HG03280 (cell line): ENCODE results near the gene TNFAIP8L1.
"Not testable (repeated sequence)": the region's sequence is repeated elsewhere in the genome, so short reads cannot be mapped to it uniquely, and the experiment has no call there.

ENCODE experiments used
- ATAC-seq: cut with Tn5 transposase; IDR thresholded peaks from one replicate; pipeline ENCODE4 v1.9.1; 2021; ENCODE audit warnings: mild to moderate bottlenecking, moderate library complexity; ENCODE audit not compliant: unreplicated experiment

TNFAIP8L1 gene

DNA sequence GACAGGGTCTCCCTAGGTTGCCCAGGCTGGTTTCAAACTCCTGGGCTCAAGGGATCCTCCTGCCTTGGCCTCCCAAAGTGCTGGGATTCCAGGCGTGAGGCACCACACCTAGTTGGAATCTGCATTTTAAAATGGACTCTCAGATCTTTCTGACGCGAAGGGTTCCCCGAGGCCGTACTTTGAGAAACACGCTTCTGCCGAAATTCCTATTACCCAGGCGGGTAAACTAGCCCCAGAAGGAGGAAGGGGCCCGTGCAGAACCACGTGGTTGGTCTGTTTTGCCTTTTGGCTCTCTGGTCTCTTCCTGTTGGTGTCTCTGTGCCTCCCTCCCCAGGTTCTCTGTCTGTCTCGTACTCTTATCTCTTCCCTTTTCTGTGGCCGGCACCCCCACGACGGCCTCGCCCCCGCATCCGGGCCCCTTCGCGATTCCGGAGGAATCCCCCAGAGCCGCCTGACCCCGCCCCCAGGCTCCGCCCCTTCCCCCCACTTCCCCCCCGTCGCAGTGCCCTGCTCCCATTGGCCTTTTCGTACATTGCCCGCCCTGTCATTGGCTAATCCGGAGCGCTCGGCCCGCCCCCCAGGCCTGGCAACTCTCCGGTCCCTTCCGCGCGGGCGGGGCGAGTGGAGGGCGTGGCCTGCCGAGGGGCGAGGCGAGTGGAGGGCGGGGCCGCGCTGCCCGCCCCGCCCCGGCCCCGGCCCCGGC, at the start of gene TNFAIP8L1:
TSS of gene TNFAIP8L1 (plus strand) at position 689 of the 703 bp plus-strand sequence. CDS start 12,354 bp downstream, outside the sequence.
- ATAC-seq = peak; percentile 88

DNA sequence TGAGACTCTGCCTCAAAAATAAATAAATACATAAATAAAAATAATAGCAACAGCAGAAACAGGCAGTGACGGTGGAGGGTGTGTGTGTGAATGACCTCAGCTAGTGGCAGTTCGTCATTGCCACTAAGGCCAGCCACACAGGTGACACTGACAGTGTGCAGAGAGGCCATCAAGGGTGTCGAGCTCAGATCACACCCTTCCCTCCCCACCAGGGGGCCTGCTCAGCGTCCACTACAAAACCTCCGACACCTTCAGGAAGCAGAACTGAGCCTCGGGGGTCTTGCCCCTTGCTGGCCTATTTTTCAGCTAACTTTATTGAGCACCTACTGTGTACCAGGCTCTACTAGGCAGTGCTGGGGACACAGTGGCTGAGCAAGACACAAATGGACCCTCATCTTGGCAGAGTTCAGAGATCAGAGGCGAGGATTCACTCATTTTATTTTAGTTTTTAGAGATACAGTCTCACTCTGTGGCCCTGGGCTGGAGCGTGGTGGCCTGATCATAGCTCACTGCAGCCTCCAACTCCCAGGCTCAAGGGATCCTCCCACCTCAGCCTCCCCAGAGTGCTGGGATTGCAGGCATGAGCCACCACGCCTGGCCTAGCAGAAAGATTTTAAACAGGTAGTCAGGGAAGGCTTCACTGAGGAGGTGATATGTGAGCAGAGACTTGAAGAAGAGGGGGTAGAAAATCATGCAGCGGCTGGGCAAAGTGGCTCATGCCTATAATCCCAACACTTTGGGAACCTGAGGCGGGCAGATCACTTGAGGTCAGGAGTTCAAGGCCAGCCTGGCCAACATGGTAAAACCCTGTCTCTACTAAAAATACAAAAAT, 49.5 kb upstream of the TNFAIP8L1 start:
- ATAC-seq = no peak

DNA sequence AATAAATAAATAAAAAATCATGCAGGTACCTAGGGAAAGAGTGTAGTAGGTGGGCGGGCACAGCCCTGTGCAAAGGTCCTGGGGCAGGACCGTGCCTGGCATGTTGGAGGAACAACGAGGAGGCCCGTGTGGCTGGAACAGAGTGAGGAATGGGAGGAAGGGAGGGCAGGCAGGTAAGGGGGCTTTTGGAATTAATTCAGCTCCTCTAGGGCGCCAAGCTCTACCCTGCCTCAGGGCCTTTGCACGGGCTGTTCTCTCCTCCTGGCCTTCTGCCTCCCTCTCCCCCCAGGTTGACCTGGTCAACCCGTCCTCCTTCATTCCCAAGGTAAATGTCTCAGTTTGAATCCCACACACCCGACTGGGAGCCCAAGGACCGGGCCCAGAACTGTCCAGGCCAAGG, 48.8 kb upstream of the TNFAIP8L1 start:
- no peak for ATAC-seq

DNA sequence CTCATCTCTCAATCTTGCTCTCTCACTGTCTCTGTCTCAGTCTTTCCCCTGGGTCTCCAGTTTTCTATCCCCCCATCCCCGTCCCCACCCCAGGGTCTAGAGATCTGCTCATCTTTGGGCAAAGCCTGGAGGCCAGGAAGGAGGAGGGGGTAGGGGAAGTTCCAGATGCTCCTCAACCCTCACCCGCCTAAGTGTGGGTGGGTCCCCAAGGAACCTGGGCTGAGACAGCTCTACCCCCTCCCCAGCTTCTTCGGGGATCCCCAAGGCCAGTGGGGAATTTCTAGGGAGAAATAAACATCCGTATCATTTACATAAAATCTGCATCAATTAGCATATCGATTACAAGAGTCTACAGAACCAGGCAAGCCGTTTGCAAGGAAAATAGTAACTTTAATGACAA, 48.0 kb upstream of the TNFAIP8L1 start:
- no peak for ATAC-seq

DNA sequence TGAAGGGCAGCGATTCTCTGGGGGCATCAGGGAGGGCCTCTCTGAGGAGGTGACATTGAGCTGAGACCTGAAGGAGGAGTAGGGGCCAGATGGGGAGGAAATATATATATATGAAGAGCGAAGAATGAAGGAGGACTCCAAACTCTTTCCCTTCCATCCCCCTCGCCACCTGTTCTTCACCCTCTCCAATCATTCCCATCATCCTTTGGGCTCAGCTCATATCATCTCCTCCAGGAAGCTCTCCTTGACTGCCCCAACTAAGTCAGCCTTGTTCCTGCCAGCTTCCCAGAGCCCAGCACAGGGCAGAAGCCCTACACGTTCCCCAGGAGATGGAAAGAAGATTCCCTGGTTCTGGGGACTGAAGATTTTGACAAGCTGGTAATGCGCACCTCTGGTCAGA, 46.9 kb upstream of the TNFAIP8L1 start:
- ATAC-seq = no peak

DNA sequence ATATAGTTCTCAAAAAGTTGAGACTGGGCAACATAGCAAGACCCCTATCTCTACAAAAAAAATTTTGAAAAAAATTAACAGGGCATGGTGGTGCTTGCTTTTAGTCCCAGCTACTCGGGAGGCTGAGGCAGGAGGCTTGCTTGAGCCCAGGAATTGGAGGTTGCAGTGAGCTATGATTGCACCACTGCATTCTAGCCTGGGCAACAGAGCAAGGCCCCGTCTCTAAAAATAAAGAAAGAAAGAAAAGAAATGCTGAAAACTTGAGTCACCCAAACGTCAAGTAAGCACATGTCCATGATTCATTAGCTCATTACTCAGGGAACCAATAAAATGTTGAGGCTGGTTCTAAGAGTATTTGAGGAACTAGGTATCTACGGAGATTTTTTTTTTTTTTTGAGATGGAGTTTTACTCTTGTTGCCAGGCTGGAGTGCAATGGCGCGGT, 45.9 kb upstream of the TNFAIP8L1 start:
- ATAC-seq = no peak

DNA sequence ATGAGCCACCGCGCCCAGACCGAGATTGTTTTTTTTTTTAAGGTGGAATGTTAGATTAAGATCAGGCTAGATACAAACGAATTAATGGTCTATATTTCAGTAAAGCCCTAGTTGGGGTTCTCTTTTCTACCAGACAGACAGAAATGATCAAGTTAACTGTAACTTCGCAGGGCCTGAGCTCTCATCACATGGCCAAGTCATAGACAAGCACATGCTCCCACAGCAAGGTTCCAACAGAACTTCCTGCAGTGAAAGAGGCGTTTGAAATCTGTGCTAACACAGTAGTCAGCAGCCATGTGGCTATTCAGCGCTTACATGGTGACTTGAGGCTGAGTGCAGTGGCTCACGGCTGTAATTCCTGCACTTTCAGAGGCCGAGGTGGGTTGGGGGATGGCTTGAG, 45.1 kb upstream of the TNFAIP8L1 start:
- no peak for ATAC-seq

DNA sequence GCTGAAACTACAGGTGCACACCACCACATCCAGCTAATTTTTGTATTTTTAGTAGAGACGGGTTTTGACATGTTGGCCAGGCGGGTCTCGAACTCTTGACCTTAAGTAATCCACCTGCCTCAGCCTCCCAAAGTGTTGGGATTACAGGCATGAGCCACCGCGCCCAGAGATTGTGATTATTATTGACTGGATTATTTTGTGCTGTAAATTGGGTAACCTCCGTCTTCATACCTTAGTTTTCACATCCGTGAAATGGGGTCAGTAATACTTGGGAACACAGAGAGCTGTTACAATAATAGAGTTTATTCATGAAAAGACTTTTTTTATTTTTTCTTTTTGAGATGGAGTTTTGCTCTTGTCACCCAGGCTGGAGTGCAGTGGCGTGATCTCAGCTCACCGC, 44.2 kb upstream of the TNFAIP8L1 start:
- ATAC-seq = not testable (repeated sequence)

DNA sequence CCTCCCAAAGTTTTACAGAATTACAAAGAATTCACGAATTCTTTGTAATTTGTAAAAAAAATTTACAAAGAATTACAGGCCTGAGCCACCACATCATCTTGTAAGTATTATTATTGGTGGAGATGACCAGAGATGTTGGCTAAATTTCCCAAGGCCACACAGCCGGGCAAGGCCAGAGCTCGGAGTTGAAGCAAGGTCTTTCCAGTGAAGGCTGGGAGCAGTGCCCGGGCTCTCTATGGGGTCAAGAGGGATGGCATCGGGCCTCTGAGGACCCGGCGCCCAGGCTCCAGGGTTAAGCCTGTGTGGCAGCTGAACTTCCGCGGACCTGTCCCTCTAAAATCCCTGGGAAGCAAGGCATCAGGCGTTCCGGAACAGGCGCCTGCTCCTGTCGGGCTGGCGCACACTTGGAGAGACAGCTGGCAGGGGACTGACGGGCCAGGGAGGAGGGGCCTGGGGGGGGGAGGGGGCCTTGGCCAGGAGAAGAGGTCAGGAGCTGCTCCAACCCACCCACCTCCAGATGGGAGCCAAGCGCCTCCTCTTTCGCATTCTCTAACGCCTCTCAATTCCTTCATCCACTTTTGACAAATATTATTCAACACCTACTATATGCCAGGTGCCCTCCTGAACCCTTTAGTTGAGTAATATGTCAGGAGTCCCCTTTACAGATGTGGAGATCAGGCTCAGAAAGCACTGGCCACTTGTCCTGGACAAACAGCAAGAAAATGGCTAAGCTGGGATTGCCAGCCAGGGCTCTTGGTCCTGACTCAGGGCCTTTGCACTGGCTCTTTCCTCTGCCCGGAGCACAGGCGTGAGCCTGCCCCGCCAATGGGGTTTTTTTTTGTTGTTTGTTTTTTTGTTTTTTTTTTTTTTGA, 43.0 kb upstream of the TNFAIP8L1 start:
- no peak for ATAC-seq

DNA sequence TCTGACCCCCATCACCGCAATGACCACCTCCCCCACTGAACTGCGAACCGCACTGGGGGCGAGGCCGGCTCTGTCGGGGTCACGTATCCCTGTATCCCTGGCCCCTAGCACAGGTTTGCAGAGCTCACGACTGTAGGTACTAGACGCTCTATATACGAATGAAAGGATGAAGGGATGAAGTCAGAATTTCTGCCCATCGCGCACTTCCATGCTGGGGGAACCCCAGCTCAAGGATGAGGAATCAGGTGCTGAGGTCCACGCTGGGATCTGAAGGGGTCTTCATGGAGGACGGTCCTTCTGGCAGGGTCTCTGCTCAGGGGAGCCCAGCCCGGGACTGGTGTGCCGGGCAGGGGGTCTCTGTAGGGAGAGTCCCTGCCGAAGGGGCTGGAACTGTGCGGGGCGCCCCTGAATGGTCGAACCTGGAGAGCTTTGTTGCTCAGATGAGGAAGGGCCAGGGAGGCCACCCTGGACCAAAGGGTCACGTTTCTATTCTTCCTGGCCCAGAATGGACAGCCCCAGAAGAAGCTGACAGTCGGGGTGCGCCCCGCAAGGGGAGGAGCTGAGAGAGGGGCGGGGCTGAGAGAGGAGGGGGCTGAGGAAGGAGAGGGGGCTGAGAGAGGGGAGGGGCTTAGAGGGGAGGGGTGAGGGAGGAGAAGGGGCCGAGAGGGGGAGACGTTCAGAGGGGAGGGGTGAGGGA, 41.9 kb upstream of the TNFAIP8L1 start:
- no peak for ATAC-seq

DNA sequence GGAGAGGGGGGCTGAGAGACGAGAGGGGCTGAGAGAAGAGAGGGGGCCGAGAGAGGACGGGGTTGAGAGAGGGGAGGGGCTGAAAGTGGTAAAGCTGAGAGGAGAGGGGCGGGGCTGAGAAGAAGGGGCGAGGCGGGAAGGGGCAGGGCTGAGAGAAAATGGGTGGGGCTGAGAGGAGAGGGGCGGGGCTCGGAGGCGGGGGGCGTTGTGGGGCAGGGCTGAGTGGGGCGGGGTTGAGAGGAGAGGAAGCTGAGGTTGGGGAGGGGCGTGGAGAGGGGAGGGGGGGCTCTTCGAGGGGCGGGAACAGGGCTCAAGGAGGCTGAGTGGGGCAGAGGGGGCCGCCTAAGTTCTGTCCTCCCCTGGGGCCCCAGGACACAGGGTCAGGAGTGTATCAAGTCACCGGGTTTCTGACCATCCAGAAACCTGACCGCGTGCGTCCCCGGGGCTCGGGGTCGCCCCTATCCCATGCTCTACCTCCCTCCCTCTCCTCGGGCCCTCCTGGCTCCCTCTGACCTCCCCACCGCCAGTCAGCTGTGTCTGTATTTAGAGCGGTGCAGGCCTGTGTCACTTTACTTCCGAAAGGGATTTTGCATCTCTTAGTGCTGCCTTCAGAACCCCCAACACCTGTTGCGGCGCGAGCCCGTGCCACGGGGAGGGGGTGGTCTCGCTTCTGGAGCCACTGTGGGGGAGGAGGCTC, 41.2 kb upstream of the TNFAIP8L1 start:
- no peak for ATAC-seq

DNA sequence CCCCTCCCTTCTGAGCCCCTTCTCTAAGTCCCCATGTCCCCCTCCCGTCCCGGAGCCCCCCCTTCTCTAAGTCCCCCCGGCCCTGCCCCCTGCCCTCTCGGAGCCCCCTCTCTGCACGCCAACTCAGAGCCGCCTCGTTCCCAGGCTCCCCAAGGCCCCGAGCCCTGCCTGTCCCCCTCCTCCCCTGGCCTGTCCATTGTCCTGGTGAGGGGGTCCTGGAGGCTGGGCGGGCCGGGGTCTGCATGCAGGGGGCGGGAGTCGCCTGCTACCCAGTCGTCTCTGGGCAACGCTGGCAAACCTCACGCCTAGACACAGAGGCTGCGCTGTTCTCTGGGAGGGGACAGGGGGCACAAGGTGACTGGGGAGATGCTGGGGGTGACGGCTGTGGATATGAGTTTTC, 40.6 kb upstream of the TNFAIP8L1 start:
- no peak for ATAC-seq

DNA sequence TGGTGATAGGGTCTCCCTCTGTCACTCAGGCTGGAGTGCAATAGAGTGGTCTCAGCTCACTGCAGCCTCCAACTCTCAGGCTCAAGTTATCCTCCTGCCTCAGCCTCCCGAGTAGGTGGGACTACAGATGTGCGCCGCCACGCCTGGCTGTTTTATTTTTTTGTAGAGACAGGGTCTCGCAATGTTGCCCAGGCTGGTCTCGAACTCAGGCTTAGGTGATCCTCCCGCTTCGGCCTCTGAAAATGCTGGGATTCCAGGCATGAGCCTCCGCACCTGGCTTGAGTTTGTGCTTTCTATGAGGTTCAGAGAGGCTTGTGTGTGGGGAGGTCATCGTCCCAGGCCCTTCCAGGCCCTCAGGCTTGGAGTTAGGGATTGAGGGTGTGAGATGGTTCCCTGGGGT, 39.2 kb upstream of the TNFAIP8L1 start:
- no peak for ATAC-seq

DNA sequence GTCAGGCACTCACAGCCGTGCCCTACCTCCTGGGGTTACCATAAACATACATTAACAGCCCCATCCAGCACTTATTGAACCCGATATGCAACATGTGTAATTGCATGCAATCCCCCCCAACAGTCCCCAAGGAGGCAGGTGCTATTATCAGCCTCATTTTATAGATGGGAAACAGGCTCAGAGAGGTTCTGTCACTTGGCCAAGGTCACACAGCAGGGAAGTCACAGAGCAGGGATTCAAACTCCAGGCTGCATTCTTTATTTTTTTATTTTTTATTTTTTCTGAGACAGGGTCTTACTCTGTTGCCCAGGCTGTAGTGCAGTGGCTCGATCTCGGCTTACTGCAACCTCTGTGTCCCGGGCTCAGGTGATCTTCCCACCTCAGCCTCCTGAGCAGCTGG, 38.4 kb upstream of the TNFAIP8L1 start:
- ATAC-seq = no peak

DNA sequence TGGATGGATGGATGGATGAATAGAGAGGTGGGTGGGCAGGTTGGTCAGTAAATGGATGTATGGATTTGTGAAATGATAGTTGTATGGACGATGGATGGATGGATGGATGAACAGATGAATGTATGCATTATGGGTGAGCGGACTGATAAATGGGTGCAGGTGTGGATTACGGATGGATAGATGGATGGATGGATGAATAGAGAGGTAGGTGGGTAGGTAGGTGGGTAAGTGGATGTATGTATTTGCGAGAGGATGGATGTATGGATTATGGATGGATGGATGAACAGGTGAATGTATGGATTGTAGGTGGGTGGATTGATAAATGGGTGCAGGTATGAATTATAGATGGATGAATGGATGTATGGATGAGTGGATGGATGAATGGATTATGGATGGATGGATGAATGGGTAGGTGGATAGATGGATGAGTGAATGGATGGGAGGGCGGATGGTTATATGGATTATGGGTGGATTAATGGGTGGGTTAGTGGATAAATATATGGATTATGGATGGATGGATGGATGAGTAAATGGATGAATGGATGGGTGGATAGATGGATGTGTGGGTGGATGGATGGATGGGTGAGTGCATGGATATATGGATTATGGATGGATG, 37.0 kb upstream of the TNFAIP8L1 start:
- ATAC-seq = no peak

DNA sequence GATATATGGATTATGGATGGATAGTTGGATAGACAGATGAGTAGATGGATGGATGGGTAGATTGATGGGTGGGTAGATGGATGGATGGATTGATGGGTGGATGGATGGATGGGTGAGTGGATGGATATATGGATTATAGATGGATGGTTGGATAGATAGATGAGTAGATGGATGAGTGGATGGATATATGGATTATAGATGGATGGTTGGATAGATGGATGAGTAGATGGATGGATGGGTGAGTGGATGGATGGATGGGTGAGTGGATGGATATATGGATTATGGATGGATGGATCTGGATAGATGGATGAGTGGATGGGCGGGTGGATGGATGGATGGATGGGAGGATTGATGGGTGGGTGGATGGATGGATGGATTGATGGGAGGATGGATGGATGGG, 36.4 kb upstream of the TNFAIP8L1 start:
- ATAC-seq = no peak

DNA sequence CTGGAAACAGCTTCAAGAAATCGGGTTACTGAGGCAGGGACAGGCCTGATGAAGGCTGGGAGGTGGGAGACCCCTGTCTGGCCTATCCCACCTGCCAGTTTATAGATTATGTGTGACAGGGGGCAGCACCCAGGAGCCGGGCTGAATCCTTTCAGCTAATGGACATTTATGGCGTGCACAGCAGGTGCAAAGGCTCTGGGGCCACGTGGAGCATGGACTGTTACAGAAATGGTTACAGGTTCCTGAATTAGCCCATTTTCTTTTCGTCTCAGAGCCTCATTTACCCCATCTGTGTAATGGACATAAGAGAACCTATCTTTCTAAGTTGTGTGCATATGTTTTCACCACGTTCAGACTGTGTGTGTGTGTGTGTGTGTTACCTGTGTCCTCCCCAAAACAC, 34.4 kb upstream of the TNFAIP8L1 start:
- ATAC-seq = no peak

DNA sequence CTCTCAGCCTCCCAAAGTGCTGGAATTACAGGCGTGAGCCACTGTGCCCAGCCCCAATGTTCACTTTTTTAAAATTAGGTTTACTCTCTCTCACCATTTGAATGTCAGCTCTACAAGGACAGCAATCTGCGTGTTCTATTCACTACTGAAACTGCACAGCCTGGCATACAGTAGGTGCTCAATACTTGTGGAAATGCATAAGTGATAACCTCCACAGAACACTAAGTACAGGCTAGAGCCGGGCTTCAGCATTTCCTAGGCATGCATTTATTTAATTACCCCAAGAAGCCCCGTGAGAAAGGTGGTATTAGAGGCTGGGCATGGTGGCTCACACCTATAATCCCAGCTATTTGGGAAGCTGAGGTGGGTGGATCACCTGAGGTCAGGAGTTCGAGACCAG, 33.1 kb upstream of the TNFAIP8L1 start:
- no peak for ATAC-seq

DNA sequence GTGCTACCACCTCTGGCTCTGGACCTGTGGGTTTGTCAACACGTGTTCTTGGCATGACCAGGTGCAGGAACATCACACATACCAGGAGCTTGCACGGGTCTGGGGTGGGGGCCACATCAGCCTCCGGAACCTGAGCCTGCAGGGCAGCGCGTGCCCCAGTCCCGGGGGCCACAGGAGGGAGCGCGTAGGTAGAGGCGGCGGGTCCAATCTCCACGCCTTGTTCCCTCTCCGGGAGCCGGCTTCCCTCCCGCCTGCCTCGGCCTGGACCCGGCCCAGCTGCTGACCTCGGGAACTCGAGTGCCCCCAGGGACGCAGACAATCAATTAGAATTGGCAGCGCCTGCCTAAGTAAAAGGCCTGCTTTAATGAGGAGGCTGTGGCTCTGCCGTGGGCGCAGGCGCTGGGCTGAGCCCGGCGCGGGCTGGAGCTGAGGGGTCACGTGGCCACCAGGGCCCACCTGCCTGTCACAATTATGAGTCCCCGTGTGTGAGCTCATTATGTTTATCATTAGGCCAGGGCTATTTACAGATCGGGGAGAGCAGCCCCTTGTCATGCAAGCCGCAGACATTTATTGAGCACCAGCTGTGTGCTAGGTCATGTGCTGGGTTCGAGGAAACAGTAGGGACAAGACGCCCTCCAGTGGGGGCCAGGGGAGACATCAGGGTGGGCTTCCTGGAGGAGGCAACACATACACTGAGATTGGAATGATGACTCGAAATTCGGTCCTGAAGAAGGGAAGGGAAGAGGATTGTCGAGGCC, 32.2 kb upstream of the TNFAIP8L1 start:
- no peak for ATAC-seq
